ENCODE data around the gene MAP3K21.

Gene MAP3K21

DNA sequence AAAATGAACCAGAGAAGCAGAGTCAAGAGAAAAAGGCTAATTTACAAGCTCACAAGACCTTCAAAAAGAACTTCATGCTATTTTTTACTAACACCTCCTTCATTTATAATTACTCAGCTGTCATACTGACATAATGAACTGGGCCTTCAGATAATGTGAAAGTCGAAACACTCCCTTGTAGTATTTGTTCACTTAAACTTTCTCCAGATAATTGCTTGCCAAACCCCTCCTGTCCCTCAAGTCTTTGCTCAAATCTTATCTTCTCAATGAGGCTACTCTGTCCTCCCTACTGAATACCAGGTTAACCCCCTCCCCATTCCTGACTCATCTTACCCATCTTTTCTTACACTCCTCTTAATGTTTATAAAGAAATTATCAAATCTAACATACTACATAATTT lies 11.1 kb upstream of the MAP3K21 start:
- H2AFZ ChIP-seq (ENCODE audit: low read depth, low read length), result no peak overlapping the region
- TF ChIP-seq, protein P1, sequence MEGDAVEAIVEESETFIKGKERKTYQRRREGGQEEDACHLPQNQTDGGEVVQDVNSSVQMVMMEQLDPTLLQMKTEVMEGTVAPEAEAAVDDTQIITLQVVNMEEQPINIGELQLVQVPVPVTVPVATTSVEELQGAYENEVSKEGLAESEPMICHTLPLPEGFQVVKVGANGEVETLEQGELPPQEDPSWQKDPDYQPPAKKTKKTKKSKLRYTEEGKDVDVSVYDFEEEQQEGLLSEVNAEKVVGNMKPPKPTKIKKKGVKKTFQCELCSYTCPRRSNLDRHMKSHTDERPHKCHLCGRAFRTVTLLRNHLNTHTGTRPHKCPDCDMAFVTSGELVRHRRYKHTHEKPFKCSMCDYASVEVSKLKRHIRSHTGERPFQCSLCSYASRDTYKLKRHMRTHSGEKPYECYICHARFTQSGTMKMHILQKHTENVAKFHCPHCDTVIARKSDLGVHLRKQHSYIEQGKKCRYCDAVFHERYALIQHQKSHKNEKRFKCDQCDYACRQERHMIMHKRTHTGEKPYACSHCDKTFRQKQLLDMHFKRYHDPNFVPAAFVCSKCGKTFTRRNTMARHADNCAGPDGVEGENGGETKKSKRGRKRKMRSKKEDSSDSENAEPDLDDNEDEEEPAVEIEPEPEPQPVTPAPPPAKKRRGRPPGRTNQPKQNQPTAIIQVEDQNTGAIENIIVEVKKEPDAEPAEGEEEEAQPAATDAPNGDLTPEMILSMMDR (IDR thresholded peaks at IDR 0.05; ENCODE audit: low read depth, low read length), result no peak
- TF ChIP-seq EZH2phosphoT487 (IDR thresholded peaks at IDR 0.05; ENCODE audit: low read depth), result no peak
- H3K36me3 ChIP-seq (replicated peaks; ENCODE audit: low read depth, low read length), result no peaks in the 10 kb centered on the region
- H3K4me3 ChIP-seq (ENCODE audit: low read length), result no peak overlapping the region
- H3K4me1 ChIP-seq (ENCODE audit: low read length), result no peaks in the 10 kb centered on the region
- H3K9ac ChIP-seq (ENCODE audit: low read length), result no peak overlapping the region
- H3K27me3 ChIP-seq (ENCODE audit: low read depth, low read length), result peaks cover 41% of the 10 kb centered on the region
- H3K9me3 ChIP-seq (ENCODE audit: insufficient read depth, low read length), result no peaks in the 10 kb centered on the region
- H3K4me2 ChIP-seq (ENCODE audit: low read length), result no peak overlapping the region
- no peaks in the 10 kb centered on the region for H3K79me2 ChIP-seq (ENCODE audit: low read length)
- H4K20me1 ChIP-seq (ENCODE audit: insufficient read depth, low read length), result no peaks in the 10 kb centered on the region
- no peak overlapping the region for H3K27ac ChIP-seq (ENCODE audit: low read length)

DNA sequence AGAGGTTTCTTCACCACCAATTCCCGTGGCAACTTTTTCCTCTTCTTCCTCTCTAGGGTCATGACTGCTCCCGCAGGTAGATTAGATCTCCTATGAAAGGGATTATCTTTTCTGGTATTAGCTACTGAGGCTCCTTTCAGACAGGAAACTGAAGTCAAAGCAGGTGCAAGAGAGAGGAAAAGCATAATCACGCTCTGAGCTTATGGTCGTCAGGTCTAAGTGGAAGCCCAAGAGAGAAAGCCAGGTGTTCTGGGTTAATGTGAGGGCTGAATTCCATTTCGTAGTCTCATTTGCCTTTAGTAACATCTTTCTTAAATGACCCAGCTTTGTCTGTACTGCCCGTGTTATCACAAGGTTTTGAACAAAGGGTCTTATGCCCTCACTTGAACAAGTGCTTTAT lies 8.3 kb upstream of the MAP3K21 start:
- Histone ChIP-seq H3K9me3 (ENCODE audit: insufficient read depth, low read length) (no peaks in the 10 kb centered on the region), H3K4me3 (ENCODE audit: low read length) (no peak overlapping the region), H3K9ac (ENCODE audit: low read length) (no peak overlapping the region), H3K27ac (ENCODE audit: low read length) (no peak overlapping the region), H4K20me1 (ENCODE audit: insufficient read depth, low read length) (no peaks in the 10 kb centered on the region), H3K27me3 (ENCODE audit: low read depth, low read length) (peaks cover 53% of the 10 kb centered on the region), H3K4me1 (ENCODE audit: low read length) (no peaks in the 10 kb centered on the region), H2AFZ (ENCODE audit: low read depth, low read length) (0 out of 2 replicates have a peak overlapping the region, but pooled peaks have one; percentile 45), H3K79me2 (ENCODE audit: low read length) (no peaks in the 10 kb centered on the region), H3K4me2 (ENCODE audit: low read length) (peak overlapping the region; percentile 26), H3K36me3 (replicated peaks; ENCODE audit: low read depth, low read length) (no peaks in the 10 kb centered on the region)
- TF ChIP-seq, protein P1 (IDR thresholded peaks at IDR 0.05; ENCODE audit: low read depth, low read length), result no peak
- TF ChIP-seq EZH2phosphoT487 (IDR thresholded peaks at IDR 0.05; ENCODE audit: low read depth), result no peak

DNA sequence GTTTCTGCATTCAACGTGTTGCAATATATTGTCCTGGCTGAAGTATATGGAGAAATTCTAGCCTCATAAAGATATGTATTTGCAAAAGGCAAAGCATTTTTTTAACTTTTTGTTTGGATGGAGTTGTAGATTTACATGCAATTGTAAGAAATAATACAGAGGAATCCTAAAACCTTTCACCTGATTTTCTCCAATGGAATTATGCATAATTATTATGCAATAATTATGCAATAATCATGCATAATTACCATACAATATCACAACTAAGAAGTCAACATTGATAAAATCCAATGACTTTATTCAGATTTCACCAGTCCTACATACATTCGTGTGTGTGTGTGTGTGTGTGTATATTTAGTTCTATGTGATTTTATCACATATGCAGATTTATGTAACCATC lies 7.5 kb upstream of the MAP3K21 start:
- no peaks in the 10 kb centered on the region for H3K9me3 ChIP-seq (ENCODE audit: insufficient read depth, low read length)
- no peak for TF ChIP-seq EZH2phosphoT487 (IDR thresholded peaks at IDR 0.05; ENCODE audit: low read depth)
- TF ChIP-seq, protein P1 (IDR thresholded peaks at IDR 0.05; ENCODE audit: low read depth, low read length), result no peak
- no peak overlapping the region for H3K9ac ChIP-seq (ENCODE audit: low read length)
- H3K79me2 ChIP-seq (ENCODE audit: low read length), result no peaks in the 10 kb centered on the region
- no peak overlapping the region for H2AFZ ChIP-seq (ENCODE audit: low read depth, low read length)
- H3K36me3 ChIP-seq (replicated peaks; ENCODE audit: low read depth, low read length), result no peaks in the 10 kb centered on the region
- H4K20me1 ChIP-seq (ENCODE audit: insufficient read depth, low read length), result no peaks in the 10 kb centered on the region
- no peaks in the 10 kb centered on the region for H3K4me1 ChIP-seq (ENCODE audit: low read length)
- no peak overlapping the region for H3K4me2 ChIP-seq (ENCODE audit: low read length)
- no peak overlapping the region for H3K27ac ChIP-seq (ENCODE audit: low read length)
- no peak overlapping the region for H3K4me3 ChIP-seq (ENCODE audit: low read length)
- H3K27me3 ChIP-seq (ENCODE audit: low read depth, low read length), result peaks cover 53% of the 10 kb centered on the region

DNA sequence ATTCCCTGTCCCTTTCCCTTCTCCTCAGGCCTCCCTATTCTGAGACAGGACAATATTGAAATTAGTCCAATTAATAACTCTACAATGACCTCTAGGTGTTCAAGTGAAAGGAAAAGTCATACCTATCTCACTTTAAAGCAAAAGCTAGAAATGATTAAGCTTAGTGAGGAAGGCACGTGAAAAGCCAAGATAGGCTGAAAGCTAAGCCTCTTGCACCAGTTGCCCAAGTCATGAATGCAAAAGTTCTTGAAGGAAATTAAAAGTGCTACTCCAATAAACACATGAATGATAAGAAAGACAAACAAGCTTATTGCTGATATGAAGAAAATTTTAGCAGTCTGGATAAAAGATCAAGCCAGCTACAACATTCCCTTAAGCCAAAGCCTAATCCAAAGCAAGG lies 3.8 kb upstream of the MAP3K21 start:
- TF ChIP-seq EZH2phosphoT487 (IDR thresholded peaks at IDR 0.05; ENCODE audit: low read depth), result no peak

More for the DNA sequence above, 3.8 kb upstream of the MAP3K21 start:
- H3K9me3 ChIP-seq (ENCODE audit: insufficient read depth, low read length), result no peaks in the 10 kb centered on the region
- H3K9ac ChIP-seq (ENCODE audit: low read length), result no peak overlapping the region
- H3K27ac ChIP-seq (ENCODE audit: low read length), result no peak overlapping the region
- peaks cover 3% of the 10 kb centered on the region; the same call in 1 of the 2 replicates for H3K4me1 ChIP-seq (ENCODE audit: low read length)
- H3K36me3 ChIP-seq (replicated peaks; ENCODE audit: low read depth, low read length), result no peaks in the 10 kb centered on the region
- peaks cover 7% of the 10 kb centered on the region for H3K79me2 ChIP-seq (ENCODE audit: low read length)
- peaks cover 35% of the 10 kb centered on the region for H3K27me3 ChIP-seq (ENCODE audit: low read depth, low read length)
- no peak overlapping the region for H2AFZ ChIP-seq (ENCODE audit: low read depth, low read length)
- no peak overlapping the region for H3K4me2 ChIP-seq (ENCODE audit: low read length)
- no peak overlapping the region for H3K4me3 ChIP-seq (ENCODE audit: low read length)
- peaks cover under 1% of the 10 kb centered on the region; the same call in 1 of the 2 replicates for H4K20me1 ChIP-seq (ENCODE audit: insufficient read depth, low read length)
